Fibroblast of skin of scalp (primary cell): ENCODE results near the gene SP6.

Experiments used
- DNase-seq: peaks from one replicate; pipeline ENCODE4 v3.0.0-alpha.2; 2013

Gene SP6

GRCh38 chr17:47879028-47879585, 28.1 kb upstream of the SP6 start:
- DNase-seq = peak; percentile 54

GRCh38 chr17:47878203-47879027, 27.5 kb upstream of the SP6 start:
- no peak for DNase-seq

- DNase-seq = no peak
Observed at GRCh38 chr17:47877368-47878034, 26.5 kb upstream of the SP6 start.

DNA sequence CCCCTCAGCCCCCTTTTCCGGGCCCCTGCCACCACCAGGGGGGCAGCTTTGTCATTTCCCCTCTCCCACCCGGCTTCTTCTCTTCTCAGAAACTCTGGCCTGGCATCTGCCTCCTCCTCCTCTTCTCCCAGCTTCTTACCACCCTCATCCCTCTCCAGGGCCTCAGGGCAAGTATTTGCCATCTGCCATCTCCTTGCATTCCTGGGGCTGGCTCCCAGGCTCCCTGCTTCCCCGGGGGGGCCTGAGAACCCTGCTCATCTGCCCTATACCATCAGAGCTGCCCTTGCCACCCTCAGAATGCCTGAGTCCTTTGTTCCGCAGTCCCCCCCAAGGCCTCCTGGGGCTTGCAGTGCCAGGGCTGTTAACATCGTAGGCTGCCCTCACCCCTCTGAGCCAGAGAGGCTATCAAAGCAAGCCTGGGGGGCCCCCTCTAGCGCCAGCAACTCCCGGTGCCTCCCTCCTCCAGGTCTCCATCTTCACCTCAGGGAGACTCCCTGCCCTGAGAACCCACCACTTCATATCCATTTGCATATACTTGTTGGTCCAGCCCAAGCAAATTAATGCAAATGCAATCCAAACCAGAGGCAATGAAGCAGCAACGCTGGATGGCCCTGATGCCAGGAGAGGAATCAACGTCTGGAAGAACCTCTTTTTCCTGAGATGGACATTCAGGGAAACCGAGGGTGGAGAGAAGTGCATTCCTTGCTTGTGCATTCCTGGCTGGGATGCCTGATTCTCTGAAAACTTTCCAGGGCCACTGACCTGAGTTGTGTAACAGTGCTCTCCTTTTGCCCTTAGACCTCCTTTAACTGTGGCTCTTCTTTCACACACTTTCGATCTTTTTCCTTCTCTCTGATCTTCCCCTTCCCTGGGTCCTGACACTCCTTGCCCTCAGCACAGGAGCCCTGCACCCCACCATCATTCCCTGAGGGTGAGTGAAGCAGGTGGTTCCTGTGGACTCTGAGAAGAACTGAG, 24.3 kb upstream of the SP6 start:
- no peak for DNase-seq

- DNase-seq = no peak
Observed at GRCh38 chr17:47873200-47874090, 22.5 kb upstream of the SP6 start.

DNA sequence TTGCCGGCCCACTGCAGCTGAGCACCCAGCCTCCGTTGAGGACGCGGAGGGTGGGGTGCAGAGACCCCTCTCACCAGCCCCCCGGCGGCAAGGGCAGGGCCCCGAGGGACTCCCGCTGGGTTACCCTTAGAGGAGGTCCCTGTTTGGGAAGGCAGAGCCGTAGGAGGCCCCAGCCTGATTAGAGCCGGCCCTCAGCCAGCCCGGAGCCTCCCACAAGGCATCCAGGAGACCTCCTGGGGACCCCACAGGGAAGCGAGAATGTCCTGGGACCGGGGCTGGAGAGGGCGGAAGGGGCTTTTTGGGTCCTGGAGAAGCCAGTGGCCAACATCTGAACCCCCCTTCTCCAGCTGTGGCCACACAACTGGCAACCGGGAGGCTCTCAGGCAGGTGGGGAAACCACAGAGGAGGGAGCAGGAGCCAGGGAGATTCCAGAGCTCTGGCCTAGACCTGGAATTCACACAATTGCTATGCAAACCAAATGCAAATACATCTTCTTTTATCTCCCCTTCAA, 21.7 kb upstream of the SP6 start:
- no peak for DNase-seq

DNA sequence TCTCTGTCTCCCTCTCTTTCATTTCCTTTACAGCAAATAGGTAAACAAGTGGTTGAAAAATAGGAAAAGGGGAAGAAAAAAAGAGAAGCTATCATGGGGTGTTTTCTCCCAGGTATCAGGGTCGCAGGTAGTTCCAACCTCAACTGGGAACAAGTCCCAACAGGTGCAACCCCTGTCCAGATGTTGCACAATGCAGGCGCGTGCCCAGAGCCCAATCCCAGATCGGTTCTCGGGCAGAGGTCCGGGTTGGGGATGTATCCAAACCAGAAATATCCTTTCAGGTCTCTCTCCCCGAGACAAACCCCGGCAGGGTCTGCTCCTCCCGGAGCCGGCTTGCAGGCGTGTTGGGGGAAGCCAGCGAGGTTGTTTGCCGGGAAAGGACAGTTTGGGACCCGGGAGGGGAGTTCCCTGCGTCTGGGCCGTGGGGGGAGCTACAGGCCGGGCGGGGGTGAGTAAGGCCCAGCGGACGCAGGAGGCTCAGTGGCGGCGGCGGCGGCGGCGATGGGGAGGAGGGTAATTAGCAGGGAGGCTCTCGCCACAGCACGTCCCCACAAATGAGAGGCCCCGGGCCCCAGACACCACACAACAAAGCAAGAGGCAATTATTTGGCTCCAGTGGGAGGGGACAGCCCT, 21.2 kb upstream of the SP6 start:
- no peak for DNase-seq

GRCh38 chr17:47871048-47871447, 20.1 kb upstream of the SP6 start:
- no peak for DNase-seq

GRCh38 chr17:47870056-47870455, 19.1 kb upstream of the SP6 start:
- DNase-seq = no peak

DNA sequence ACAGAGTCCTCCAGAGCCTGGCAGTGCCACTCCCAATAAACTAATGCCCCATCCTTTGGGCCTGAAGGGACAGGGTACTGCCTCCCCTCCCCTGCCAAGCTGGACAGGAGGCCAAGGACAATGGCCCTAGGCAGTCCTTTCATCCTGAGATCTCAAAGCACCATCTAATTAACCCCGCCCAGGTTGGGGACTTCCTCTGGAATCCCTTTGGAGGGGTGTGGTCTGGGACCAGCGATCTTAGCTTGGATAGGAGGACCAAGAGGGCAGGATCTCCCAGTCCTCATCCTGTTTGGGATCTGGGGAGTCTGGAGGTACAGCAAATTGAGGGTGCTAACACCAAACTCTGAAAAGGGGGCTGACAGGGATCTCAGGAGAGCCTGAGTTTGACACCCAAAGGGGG, 18.2 kb upstream of the SP6 start:
- no peak for DNase-seq

DNA sequence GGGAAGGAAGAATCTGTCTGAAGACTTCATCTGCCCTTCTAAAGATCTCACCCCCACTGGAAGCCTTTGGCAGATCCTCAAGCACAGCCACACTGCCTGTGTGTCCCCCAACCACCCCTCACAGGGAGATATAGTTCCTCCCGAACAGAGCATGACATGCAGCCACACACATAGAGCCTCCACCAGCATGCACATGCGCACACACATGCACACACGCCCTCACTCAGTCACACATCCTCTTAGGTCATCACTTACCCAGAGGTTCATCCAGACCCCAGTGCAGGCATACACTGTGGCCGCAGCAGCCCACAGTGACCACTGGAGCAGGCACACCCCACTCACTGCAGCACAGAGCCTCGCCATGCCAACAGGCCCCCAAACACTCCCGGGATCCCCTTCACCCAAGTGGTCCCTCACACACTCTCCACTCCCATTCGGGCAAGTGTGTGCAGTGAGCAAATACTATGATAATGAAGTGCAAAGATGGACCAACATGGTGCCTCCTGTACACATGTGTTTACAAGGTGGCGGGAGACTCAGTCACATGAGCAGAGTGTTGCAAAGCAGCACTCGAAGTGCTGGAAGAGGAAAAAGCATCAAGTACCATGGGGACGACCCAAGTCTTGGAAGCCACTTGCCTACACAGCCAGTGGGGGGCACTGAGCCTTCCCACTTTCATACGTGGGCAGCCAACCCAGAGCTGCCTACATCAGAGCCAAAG, 17.0 kb upstream of the SP6 start:
- DNase-seq = no peak

DNA sequence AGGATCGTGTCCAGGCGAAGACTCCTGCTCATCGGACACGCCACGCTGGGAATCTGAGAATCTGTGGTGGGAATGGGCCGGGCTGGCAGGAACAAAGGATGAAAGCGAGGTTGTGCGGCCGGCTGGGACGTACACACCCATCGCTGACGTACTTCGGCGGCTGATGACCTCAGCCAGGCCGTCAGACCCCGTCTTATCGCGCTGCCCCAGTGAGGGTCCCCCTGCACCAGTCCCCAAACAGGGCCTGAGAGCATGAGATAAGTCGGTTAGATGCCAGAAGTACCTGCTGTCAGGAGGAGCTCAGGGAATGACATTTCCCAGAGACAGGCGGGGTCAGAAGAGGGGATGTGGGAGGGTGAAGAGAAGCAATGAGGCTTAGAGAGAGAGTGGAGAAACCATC, 16.0 kb upstream of the SP6 start:
- no peak for DNase-seq

DNA sequence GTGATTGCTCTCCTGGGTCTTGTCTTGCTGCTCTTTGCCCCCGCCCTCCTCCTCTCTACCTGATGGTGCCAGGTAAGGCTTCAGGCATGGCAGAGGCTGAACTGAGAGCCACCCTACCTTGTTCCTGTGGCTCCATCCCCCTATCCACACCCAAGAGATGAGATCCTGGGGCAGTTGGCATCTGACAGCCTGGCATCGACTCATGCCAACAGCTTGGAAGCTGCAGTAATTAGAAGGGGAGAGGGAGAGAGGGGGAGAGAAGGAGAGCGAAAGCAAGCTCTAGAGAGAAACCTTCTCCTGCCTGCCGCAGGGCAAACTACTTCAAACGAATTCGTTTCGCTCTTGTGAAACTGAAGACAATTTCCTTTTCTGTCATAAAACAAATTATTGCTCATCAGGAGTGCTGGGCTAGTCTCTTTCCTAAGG, 13.8 kb upstream of the SP6 start:
- DNase-seq = no peak

GRCh38 chr17:47862621-47863440, 11.9 kb upstream of the SP6 start:
- DNase-seq = peak; percentile 89

DNA sequence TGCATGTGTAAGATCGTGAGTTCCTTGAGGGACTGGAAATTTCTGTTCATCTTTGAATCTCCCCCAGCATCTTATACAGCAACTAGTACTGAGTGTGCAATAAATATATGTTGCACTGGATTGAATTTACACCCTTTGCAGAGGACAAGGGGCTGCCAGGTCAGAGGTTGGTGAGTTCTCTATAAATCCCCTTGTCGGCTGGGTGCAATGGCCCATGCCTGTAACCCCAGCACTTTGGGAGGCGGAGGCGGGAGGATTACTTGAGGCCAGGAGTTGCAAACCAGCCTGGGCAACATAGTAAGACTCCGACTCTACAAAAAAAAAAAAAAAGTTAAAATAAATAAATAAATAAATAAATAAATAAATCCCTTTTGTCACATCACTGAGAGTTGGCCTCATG, 9.4 kb upstream of the SP6 start:
- DNase-seq = no peak

GRCh38 chr17:47857551-47858455, 6.8 kb upstream of the SP6 start:
- no peak for DNase-seq

GRCh38 chr17:47856830-47857229, 5.9 kb upstream of the SP6 start:
- DNase-seq = no peak

DNA sequence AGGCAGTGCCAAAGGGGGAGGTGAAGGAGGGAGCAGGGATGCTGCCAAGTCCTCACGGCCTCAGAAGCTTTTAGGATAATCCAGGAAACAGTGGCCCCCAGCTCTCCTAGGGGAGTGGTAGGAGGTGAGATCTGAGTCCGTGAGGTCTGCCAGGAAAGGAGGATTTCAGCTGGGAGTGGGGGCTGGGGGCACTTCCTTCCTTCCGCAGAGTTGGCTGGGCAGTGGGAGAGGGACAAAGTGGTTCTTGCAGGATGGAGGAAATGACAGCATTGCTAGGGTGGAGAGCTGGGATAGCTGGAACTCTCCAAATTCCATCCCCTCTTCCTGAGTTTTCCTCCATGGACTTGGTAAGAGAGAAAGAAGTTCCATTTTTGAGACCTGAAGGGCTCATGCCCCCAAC, 4.8 kb upstream of the SP6 start:
- no peak for DNase-seq
